ENCODE results near the gene DYNLRB2. TPM values are rescaled to one million over a fixed set of nuclear protein-coding genes. Genes with fewer than 3 reads are reported as not detected.
A peak's percentile ranks its signal among the peaks of the same experiment; 100 is the strongest.

The DYNLRB2 gene
- total and polyA plus RNA-seq, 2 of the 13 experiments (the other 11 are each of a cell fraction or from before 2014, with no cell fraction given), result not detected

DNA sequence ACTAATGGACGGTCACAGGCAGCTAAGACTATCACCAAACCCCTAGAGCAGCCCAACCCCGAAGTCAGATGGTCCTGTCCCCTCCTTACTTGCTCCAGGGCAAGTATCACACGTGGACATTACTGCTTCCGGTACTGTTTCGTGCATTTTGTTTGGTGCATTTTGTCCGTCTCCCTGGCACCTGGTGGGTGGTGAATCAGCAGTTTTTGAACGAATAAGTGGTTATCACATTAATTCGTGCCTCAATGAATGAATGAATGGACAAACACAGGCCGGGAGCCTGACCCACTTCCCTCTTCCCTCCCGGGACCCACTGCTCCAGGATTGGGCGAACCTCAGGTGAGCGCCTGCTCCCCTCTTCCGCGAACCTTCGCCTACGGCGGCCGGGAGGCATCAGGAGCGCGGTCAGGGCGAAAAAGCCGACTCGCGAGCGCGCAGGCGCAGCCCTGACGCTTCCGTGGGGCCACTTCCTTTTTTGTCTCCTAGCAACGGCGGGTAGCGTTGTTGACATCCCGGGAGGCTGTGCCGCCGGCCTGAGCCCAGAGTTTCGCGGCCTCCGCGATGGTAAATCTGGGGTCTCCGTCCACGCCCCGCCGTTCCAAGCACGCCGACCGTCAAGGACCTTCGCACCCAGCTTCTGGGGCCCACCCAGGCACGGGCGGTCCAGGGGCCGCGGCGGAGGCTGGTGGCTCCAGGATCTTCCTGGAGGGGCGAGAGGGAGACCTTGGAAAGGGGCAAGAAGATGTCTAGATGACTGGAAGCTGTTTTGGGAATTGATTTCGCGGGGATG is at the start of gene DYNLRB2 (continued):
- TF ChIP-seq, protein P1, sequence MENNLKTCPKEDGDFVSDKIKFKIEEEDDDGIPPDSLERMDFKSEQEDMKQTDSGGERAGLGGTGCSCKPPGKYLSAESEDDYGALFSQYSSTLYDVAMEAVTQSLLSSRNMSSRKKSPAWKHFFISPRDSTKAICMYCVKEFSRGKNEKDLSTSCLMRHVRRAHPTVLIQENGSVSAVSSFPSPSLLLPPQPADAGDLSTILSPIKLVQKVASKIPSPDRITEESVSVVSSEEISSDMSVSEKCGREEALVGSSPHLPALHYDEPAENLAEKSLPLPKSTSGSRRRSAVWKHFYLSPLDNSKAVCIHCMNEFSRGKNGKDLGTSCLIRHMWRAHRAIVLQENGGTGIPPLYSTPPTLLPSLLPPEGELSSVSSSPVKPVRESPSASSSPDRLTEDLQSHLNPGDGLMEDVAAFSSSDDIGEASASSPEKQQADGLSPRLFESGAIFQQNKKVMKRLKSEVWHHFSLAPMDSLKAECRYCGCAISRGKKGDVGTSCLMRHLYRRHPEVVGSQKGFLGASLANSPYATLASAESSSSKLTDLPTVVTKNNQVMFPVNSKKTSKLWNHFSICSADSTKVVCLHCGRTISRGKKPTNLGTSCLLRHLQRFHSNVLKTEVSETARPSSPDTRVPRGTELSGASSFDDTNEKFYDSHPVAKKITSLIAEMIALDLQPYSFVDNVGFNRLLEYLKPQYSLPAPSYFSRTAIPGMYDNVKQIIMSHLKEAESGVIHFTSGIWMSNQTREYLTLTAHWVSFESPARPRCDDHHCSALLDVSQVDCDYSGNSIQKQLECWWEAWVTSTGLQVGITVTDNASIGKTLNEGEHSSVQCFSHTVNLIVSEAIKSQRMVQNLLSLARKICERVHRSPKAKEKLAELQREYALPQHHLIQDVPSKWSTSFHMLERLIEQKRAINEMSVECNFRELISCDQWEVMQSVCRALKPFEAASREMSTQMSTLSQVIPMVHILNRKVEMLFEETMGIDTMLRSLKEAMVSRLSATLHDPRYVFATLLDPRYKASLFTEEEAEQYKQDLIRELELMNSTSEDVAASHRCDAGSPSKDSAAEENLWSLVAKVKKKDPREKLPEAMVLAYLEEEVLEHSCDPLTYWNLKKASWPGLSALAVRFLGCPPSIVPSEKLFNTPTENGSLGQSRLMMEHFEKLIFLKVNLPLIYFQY (CRISPR knock-in tag; IDR thresholded peaks at IDR 0.05; ENCODE audit: borderline replicate concordance), result no peak; the same call in 1 of the 2 replicates
- TF ChIP-seq, protein P2, sequence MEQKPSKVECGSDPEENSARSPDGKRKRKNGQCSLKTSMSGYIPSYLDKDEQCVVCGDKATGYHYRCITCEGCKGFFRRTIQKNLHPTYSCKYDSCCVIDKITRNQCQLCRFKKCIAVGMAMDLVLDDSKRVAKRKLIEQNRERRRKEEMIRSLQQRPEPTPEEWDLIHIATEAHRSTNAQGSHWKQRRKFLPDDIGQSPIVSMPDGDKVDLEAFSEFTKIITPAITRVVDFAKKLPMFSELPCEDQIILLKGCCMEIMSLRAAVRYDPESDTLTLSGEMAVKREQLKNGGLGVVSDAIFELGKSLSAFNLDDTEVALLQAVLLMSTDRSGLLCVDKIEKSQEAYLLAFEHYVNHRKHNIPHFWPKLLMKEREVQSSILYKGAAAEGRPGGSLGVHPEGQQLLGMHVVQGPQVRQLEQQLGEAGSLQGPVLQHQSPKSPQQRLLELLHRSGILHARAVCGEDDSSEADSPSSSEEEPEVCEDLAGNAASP (CRISPR knock-in tag; IDR thresholded peaks at IDR 0.05; ENCODE audit: borderline replicate concordance), result no peak
- TF ChIP-seq SMC3 (IDR thresholded peaks at IDR 0.05; ENCODE audit: low read length) (no peak), ZMYM2 (CRISPR knock-in tag; IDR thresholded peaks at IDR 0.05) (no peak), ELF4 (CRISPR knock-in tag; IDR thresholded peaks at IDR 0.05; ENCODE audit: borderline replicate concordance) (peak; percentile 86; the same call in 1 of the 2 replicates), ZNF607 (CRISPR knock-in tag; IDR thresholded peaks at IDR 0.05; ENCODE audit: borderline replicate concordance) (no peak; the same call in 1 of the 2 replicates), FOXP1 (IDR thresholded peaks at IDR 0.05) (no peak), FOXP1 (CRISPR knock-in tag; IDR thresholded peaks at IDR 0.05) (no peak), ZNF775 (CRISPR knock-in tag; IDR thresholded peaks at IDR 0.05; ENCODE audit: borderline replicate concordance) (0 out of 2 replicates have a peak, but pooled peaks have one; percentile 72)
- TF ChIP-seq, protein P3, sequence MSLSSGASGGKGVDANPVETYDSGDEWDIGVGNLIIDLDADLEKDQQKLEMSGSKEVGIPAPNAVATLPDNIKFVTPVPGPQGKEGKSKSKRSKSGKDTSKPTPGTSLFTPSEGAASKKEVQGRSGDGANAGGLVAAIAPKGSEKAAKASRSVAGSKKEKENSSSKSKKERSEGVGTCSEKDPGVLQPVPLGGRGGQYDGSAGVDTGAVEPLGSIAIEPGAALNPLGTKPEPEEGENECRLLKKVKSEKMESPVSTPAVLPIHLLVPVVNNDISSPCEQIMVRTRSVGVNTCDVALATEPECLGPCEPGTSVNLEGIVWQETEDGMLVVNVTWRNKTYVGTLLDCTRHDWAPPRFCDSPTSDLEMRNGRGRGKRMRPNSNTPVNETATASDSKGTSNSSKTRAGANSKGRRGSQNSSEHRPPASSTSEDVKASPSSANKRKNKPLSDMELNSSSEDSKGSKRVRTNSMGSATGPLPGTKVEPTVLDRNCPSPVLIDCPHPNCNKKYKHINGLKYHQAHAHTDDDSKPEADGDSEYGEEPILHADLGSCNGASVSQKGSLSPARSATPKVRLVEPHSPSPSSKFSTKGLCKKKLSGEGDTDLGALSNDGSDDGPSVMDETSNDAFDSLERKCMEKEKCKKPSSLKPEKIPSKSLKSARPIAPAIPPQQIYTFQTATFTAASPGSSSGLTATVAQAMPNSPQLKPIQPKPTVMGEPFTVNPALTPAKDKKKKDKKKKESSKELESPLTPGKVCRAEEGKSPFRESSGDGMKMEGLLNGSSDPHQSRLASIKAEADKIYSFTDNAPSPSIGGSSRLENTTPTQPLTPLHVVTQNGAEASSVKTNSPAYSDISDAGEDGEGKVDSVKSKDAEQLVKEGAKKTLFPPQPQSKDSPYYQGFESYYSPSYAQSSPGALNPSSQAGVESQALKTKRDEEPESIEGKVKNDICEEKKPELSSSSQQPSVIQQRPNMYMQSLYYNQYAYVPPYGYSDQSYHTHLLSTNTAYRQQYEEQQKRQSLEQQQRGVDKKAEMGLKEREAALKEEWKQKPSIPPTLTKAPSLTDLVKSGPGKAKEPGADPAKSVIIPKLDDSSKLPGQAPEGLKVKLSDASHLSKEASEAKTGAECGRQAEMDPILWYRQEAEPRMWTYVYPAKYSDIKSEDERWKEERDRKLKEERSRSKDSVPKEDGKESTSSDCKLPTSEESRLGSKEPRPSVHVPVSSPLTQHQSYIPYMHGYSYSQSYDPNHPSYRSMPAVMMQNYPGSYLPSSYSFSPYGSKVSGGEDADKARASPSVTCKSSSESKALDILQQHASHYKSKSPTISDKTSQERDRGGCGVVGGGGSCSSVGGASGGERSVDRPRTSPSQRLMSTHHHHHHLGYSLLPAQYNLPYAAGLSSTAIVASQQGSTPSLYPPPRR (CRISPR knock-in tag; IDR thresholded peaks at IDR 0.05; ENCODE audit: borderline replicate concordance), result peak; percentile 58; the same call in 1 of the 2 replicates
- TF ChIP-seq, protein P4, sequence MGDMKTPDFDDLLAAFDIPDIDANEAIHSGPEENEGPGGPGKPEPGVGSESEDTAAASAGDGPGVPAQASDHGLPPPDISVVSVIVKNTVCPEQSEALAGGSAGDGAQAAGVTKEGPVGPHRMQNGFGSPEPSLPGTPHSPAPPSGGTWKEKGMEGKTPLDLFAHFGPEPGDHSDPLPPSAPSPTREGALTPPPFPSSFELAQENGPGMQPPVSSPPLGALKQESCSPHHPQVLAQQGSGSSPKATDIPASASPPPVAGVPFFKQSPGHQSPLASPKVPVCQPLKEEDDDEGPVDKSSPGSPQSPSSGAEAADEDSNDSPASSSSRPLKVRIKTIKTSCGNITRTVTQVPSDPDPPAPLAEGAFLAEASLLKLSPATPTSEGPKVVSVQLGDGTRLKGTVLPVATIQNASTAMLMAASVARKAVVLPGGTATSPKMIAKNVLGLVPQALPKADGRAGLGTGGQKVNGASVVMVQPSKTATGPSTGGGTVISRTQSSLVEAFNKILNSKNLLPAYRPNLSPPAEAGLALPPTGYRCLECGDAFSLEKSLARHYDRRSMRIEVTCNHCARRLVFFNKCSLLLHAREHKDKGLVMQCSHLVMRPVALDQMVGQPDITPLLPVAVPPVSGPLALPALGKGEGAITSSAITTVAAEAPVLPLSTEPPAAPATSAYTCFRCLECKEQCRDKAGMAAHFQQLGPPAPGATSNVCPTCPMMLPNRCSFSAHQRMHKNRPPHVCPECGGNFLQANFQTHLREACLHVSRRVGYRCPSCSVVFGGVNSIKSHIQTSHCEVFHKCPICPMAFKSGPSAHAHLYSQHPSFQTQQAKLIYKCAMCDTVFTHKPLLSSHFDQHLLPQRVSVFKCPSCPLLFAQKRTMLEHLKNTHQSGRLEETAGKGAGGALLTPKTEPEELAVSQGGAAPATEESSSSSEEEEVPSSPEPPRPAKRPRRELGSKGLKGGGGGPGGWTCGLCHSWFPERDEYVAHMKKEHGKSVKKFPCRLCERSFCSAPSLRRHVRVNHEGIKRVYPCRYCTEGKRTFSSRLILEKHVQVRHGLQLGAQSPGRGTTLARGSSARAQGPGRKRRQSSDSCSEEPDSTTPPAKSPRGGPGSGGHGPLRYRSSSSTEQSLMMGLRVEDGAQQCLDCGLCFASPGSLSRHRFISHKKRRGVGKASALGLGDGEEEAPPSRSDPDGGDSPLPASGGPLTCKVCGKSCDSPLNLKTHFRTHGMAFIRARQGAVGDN (CRISPR knock-in tag; IDR thresholded peaks at IDR 0.05), result peak; percentile 96
- TF ChIP-seq, protein P5, sequence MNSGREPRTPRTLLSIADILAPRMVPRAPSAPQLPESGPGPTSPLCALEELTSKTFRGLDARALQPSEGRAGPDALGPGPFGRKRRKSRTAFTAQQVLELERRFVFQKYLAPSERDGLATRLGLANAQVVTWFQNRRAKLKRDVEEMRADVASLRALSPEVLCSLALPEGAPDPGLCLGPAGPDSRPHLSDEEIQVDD (CRISPR knock-in tag; IDR thresholded peaks at IDR 0.05; ENCODE audit: borderline replicate concordance), result no peak

Data from HepG2 (cell line).